Vagina (tissue), 2 donors: ENCODE results near the gene DEF6.

Experiments used
- CTCF ChIP-seq, 3 experiments: fragments of 450-650 bp in 2 of 3; fragments of 200-600 bp in 1 of 3; sonication (generic) in 1 of 3; IDR thresholded peaks; one replicate each; pipeline ENCODE4 v1.5.1; 2017 to 2019; ENCODE audit warnings: antibody characterized with exemption in 3 of 3, mild to moderate bottlenecking in 2 of 3, moderate library complexity in 2 of 3
- POLR2A ChIP-seq, 2 donors: fragments of 450-650 bp; IDR thresholded peaks; one replicate each; pipeline ENCODE4 v1.6.1; 2017; ENCODE audit warnings: antibody characterized with exemption in 2 of 2, mild to moderate bottlenecking in 2 of 2, moderate library complexity in 2 of 2
- POLR2AphosphoS5 ChIP-seq, 2 donors: sonication (generic); formaldehyde crosslinking; IDR thresholded peaks; one replicate each; pipeline ENCODE4 v1.9.0; 2017; ENCODE audit warnings: antibody characterized with exemption in 2 of 2, mild to moderate bottlenecking in 2 of 2, low read depth in 1 of 2; ENCODE audit not compliant: insufficient read depth in 1 of 2

DNA sequence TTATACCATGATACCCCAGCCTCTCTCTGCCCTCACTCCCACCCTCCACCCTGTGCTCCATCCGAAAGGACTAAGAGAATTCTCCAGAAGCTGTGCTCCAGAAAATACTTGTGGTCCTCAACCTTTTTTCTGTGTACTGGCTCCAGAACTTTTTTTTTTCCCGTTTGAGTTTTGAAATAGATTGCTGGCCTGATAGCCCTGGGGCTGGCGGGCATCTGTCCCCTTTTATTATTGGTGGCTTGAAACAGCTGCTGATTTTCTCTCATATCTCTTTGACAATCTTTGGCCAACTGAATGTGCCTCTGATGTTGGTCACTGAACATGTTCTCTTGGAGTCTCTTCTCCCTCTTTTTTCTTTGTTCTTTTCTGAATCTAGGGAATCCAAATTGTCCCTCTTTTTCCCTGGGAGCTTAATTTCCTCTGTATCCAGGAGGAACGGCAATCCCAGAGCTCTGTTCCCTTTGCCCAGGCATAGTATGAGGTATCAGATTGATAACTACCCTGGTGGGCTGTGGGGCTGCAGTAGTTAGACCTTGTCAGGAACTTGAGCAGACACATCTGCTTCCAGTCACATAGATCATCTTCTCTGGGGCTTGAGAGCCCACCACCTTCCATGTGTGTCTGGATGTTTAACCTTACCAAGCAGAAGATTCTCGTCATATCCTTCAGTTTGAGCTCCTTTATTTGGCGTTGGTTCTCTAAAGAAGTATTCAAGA lies 46.4 kb downstream of the DEF6 start:
- TF ChIP-seq CTCF (IDR thresholded peaks at IDR 0.05) (no peak), POLR2AphosphoS5 (IDR thresholded peaks at IDR 0.05; ENCODE audit: insufficient read depth in 1 of 2, low read depth in 1 of 2) (no peak), POLR2A (IDR thresholded peaks at IDR 0.05) (no peak)
